ENCODE results near the gene LAMTOR4. TPM values are rescaled to one million over a fixed set of nuclear protein-coding genes. Genes with fewer than 3 reads are reported as not detected.
A peak's percentile ranks its signal among the peaks of the same experiment; 100 is the strongest.

Gene LAMTOR4
- total RNA-seq, 4 donors from 2014 or later = 601 to 803 (median 717) TPM

GRCh38 chr7:100163871-100164270, 15.2 kb downstream of the LAMTOR4 start:
- DNase-seq (ENCODE audit: low spot score in 2 of 2) = no peak
- intact Hi-C loops (cut with DNase I; ENCODE audit: low total_unique reads) = no loop called here
- no peak overlapping the region for H3K4me3 ChIP-seq (ENCODE audit: low read depth, poor library complexity, severe bottlenecking)
- 90 to 92% methylated on average over 5 of the region's 5 CpGs for WGBS, 2 donors
- TF ChIP-seq POLR2A (IDR thresholded peaks at IDR 0.05) (no peak), CTCF (IDR thresholded peaks at IDR 0.05) (no peak)

- TF ChIP-seq CTCF (IDR thresholded peaks at IDR 0.05) (no peak), POLR2A (IDR thresholded peaks at IDR 0.05) (no peak)
- H3K4me3 ChIP-seq (ENCODE audit: low read depth, poor library complexity, severe bottlenecking) = no peak overlapping the region
- WGBS, 2 donors = 49 to 60% methylated on average over 16 of the region's 16 CpGs
- intact Hi-C loops (cut with DNase I; ENCODE audit: low total_unique reads) = no loop called here
- no peak for DNase-seq (ENCODE audit: low spot score in 2 of 2)
Measured at GRCh38 chr7:100166317-100166940, 17.7 kb downstream of the LAMTOR4 start.

- DNase-seq (ENCODE audit: low spot score in 2 of 2) = no peak
- WGBS, 2 donors = 30 to 37% methylated on average over 14 of the region's 14 CpGs
- no peak for TF ChIP-seq CTCF (IDR thresholded peaks at IDR 0.05)
- no peak for TF ChIP-seq POLR2A (IDR thresholded peaks at IDR 0.05)
- intact Hi-C loops (cut with DNase I; ENCODE audit: low total_unique reads) = no loop called here
- H3K4me3 ChIP-seq (ENCODE audit: low read depth, poor library complexity, severe bottlenecking) = no peak overlapping the region
Measured at GRCh38 chr7:100166970-100167911, 18.5 kb downstream of the LAMTOR4 start.

- H3K4me3 ChIP-seq (ENCODE audit: low read depth, poor library complexity, severe bottlenecking) = peak overlapping the region; percentile 33
- TF ChIP-seq CTCF (IDR thresholded peaks at IDR 0.05) (no peak), POLR2A (IDR thresholded peaks at IDR 0.05) (no peak)
- intact Hi-C loops (cut with DNase I; ENCODE audit: low total_unique reads) = no loop called here
- WGBS, 2 donors = 2 to 3% methylated on average over 11 of the region's 11 CpGs
- no peak for DNase-seq (ENCODE audit: low spot score in 2 of 2)
Measured at GRCh38 chr7:100167912-100168323, 19.2 kb downstream of the LAMTOR4 start.

GRCh38 chr7:100169147-100169850, 20.6 kb downstream of the LAMTOR4 start:
- intact Hi-C loops (cut with DNase I; ENCODE audit: low total_unique reads) = no loop called here
- WGBS, 2 donors = 86 to 88% methylated on average over 11 of the region's 11 CpGs
- no peak for DNase-seq (ENCODE audit: low spot score in 2 of 2)
- TF ChIP-seq CTCF (IDR thresholded peaks at IDR 0.05) = no peak
- no peak for TF ChIP-seq POLR2A (IDR thresholded peaks at IDR 0.05)
- no peak overlapping the region for H3K4me3 ChIP-seq (ENCODE audit: low read depth, poor library complexity, severe bottlenecking)
